NCI-H526 treated with DMSO at 0.1 percent for 48 hours (cell line): Measurements from ENCODE around the gene ITGA8.
"Not testable (repeated sequence)": the region's sequence is repeated elsewhere in the genome, so short reads cannot be mapped to it uniquely, and the experiment has no call there.

Source experiments
- DNase-seq: peaks from one replicate; lab custom pipeline; 2025; lab: John Stamatoyannopoulos, UW

The ITGA8 gene

GRCh38 chr10:15719899-15720634 lies at the start of gene ITGA8:
Gene ITGA8, minus strand, starts transcription at chr10:15719922. Its CDS starts 151 bp downstream, at chr10:15719771.
- peak; percentile 36 for DNase-seq

- DNase-seq: no peak
These were observed 45.3 kb upstream of the ITGA8 start for GRCh38 chr10:15764892-15765454.

- DNase-seq: no peak
These were observed 43.3 kb upstream of the ITGA8 start for GRCh38 chr10:15763006-15763405.

- not testable (repeated sequence) for DNase-seq
These were observed 42.5 kb upstream of the ITGA8 start for GRCh38 chr10:15762239-15762638.

- not testable (repeated sequence) for DNase-seq
These were observed 41.5 kb upstream of the ITGA8 start for GRCh38 chr10:15761224-15761623.

- DNase-seq: no peak
These were observed 41.0 kb upstream of the ITGA8 start for GRCh38 chr10:15760681-15761080.

- no peak for DNase-seq
These were observed 39.5 kb upstream of the ITGA8 start for GRCh38 chr10:15759265-15759664.

- DNase-seq: no peak
These were observed 38.9 kb upstream of the ITGA8 start for GRCh38 chr10:15758618-15759017.

- no peak for DNase-seq
These were observed 35.2 kb upstream of the ITGA8 start for GRCh38 chr10:15754937-15755336.

GRCh38 chr10:15751046-15751445 lies 31.3 kb upstream of the ITGA8 start:
- no peak for DNase-seq

GRCh38 chr10:15748126-15748525 lies 28.4 kb upstream of the ITGA8 start:
- DNase-seq: peak; percentile 3

GRCh38 chr10:15747632-15748031 lies 27.9 kb upstream of the ITGA8 start:
- no peak for DNase-seq

- DNase-seq: no peak
These were observed 26.0 kb upstream of the ITGA8 start for GRCh38 chr10:15745751-15746150.

- peak; percentile 2 for DNase-seq
These were observed 24.6 kb upstream of the ITGA8 start for GRCh38 chr10:15744217-15744865.

GRCh38 chr10:15743443-15743842 lies 23.7 kb upstream of the ITGA8 start:
- no peak for DNase-seq

- no peak for DNase-seq
These were observed 23.1 kb upstream of the ITGA8 start for GRCh38 chr10:15742836-15743235.

- DNase-seq: no peak
These were observed 22.4 kb upstream of the ITGA8 start for GRCh38 chr10:15742102-15742501.

GRCh38 chr10:15741581-15741980 lies 21.9 kb upstream of the ITGA8 start:
- no peak for DNase-seq

GRCh38 chr10:15740261-15740660 lies 20.5 kb upstream of the ITGA8 start:
- DNase-seq: no peak

GRCh38 chr10:15739254-15739970 lies 19.7 kb upstream of the ITGA8 start:
- no peak for DNase-seq

- DNase-seq: no peak
These were observed 18.7 kb upstream of the ITGA8 start for GRCh38 chr10:15738270-15738925.

GRCh38 chr10:15737656-15738055 lies 17.9 kb upstream of the ITGA8 start:
- DNase-seq: no peak
